Endothelial cell of umbilical vein (primary cell): ENCODE data around the gene RIBC2. TPM values are rescaled to one million over a fixed set of nuclear protein-coding genes. Genes with fewer than 3 reads are reported as not detected.

Source experiments
- BruUV-seq: library from RNA; stranded (reverse); fragments of 400-500 nt; replicated peaks from 2 replicates; lab custom pipeline; 2021; lab: Mats Ljungman, UMichigan
- CTCF ChIA-PET: fragments of 300-600, 350-600 bp; sonication (Branson Sonifier 250); formaldehyde crosslinking; loops from one replicate; lab custom pipeline; 2021; ENCODE audit warnings: antibody characterized with exemption, inconsistent platforms; lab: Charles Lee
- POLR2A ChIA-PET: fragments of 300-600, 350-600 bp; sonication (Branson Sonifier 250); formaldehyde crosslinking; loops from one replicate; lab custom pipeline; 2021; ENCODE audit warnings: antibody characterized with exemption, inconsistent platforms; lab: Charles Lee
- DNase-seq: peaks from one replicate; pipeline ENCODE4 v3.0.0-alpha.2; 2011; ENCODE audit warnings: low read depth, low spot score
- FAIRE-seq: peaks from 2 replicates; lab custom pipeline; 2011; peaks lifted over from hg19 to GRCh38; lab: Jason Lieb, UNC
- H2AFZ ChIP-seq: 2 replicates; pipeline ENCODE4 v1.6.0; 2012; ENCODE audit warnings: low read depth, low read length, control low read depth, inconsistent platforms
- H3K27ac ChIP-seq: 2 replicates; pipeline ENCODE4 v1.5.1; 2011; ENCODE audit warnings: low read depth, mild to moderate bottlenecking, control low read depth, low read length, moderate library complexity; ENCODE audit not compliant: insufficient read depth
- H3K27me3 ChIP-seq, 2 experiments: 2 replicates each; pipeline versions ENCODE4 v1.6.0 to v1.6.1; 2011; ENCODE audit warnings: low read length in 2 of 2, mixed read lengths in 1 of 2; ENCODE audit not compliant: control insufficient read depth in 2 of 2, insufficient read depth in 2 of 2
- H3K36me3 ChIP-seq, 2 experiments: 2 replicates in 1 of 2; 3 replicates in 1 of 2; pipeline ENCODE4 v1.5.1; 2011; ENCODE audit warnings: low read length in 2 of 2, mild to moderate bottlenecking in 1 of 2, moderate library complexity in 1 of 2; ENCODE audit not compliant: control insufficient read depth in 2 of 2, insufficient read depth in 2 of 2; ENCODE audit errors: extremely low read depth in 1 of 2
- H3K4me1 ChIP-seq: 3 replicates; pipeline ENCODE4 v1.5.1; 2011; ENCODE audit warnings: mild to moderate bottlenecking, low read length; ENCODE audit not compliant: control insufficient read depth, insufficient read depth; ENCODE audit errors: extremely low read depth
- H3K4me2 ChIP-seq: 2 replicates; pipeline ENCODE4 v1.6.1; 2011; ENCODE audit warnings: low read length, control low read depth, mixed read lengths; ENCODE audit not compliant: insufficient read depth
- H3K4me3 ChIP-seq, 3 experiments: fragments of 200-600 bp in 1 of 3; sonication (generic), shearing (Covaris generic) in 1 of 3; replicated peaks in 1 of 3; 2 replicates each; pipeline ENCODE4 v1.5.1; 2011 to 2016; ENCODE audit warnings: control low read depth in 3 of 3, low read length in 3 of 3, mild to moderate bottlenecking in 2 of 3, inconsistent platforms in 1 of 3, low read depth in 1 of 3, moderate library complexity in 1 of 3; ENCODE audit not compliant: insufficient read depth in 1 of 3
- H3K79me2 ChIP-seq: 2 replicates; pipeline ENCODE4 v1.6.0; 2012; ENCODE audit warnings: low read length, inconsistent platforms; ENCODE audit not compliant: control insufficient read depth, insufficient read depth
- H3K9ac ChIP-seq: replicated peaks from 2 replicates; pipeline ENCODE3; 2011; ENCODE audit warnings: low read length, control low read depth; ENCODE audit not compliant: insufficient read depth; ENCODE audit errors: extremely low read depth
- H3K9me1 ChIP-seq: replicated peaks from 3 replicates; pipeline ENCODE4 v1.6.0; 2011; ENCODE audit warnings: mild to moderate bottlenecking, low read length; ENCODE audit not compliant: control insufficient read depth, insufficient read depth; ENCODE audit errors: extremely low read depth
- H3K9me3 ChIP-seq: replicated peaks from 2 replicates; pipeline ENCODE4 v1.5.1; 2012; ENCODE audit warnings: low read length, inconsistent platforms; ENCODE audit not compliant: control insufficient read depth, insufficient read depth
- H4K20me1 ChIP-seq: replicated peaks from 2 replicates; pipeline ENCODE3; 2011; ENCODE audit warnings: mild to moderate bottlenecking, low read length; ENCODE audit not compliant: control insufficient read depth, insufficient read depth; ENCODE audit errors: extremely low read depth
- CTCF ChIP-seq, 2 donors: IDR thresholded peaks; 1 replicate in 1 of 2; 2 replicates in 1 of 2; pipeline ENCODE4 v1.5.1; 2011; ENCODE audit warnings: low read length in 2 of 2, mild to moderate bottlenecking in 2 of 2, moderate library complexity in 2 of 2, control low read depth in 1 of 2, inconsistent platforms in 1 of 2, low read depth in 1 of 2; ENCODE audit not compliant: insufficient read depth in 1 of 2; ENCODE audit errors: extremely low read depth in 1 of 2
- EZH2 ChIP-seq: IDR thresholded peaks from 2 replicates; pipeline ENCODE4 v1.6.1; 2012; ENCODE audit warnings: borderline replicate concordance, low read depth, mild to moderate bottlenecking, moderate library complexity, low read length, inconsistent platforms; ENCODE audit not compliant: severe bottlenecking
- FOS ChIP-seq: IDR thresholded peaks from 2 replicates; pipeline ENCODE4 v1.6.1; 2011; ENCODE audit warnings: mild to moderate bottlenecking, low read length, moderate library complexity, borderline replicate concordance; ENCODE audit not compliant: insufficient read depth
- GATA2 ChIP-seq: IDR thresholded peaks from 2 replicates; pipeline ENCODE4 v1.7.0; 2011; ENCODE audit warnings: low read depth, mild to moderate bottlenecking, moderate library complexity, mixed read lengths, low read length; ENCODE audit not compliant: insufficient read length, insufficient read depth
- JUN ChIP-seq: IDR thresholded peaks from 2 replicates; pipeline ENCODE4 v1.6.1; 2011; ENCODE audit warnings: borderline replicate concordance, low read depth; ENCODE audit not compliant: insufficient read length, insufficient read depth
- MAX ChIP-seq: IDR thresholded peaks from 2 replicates; pipeline ENCODE4 v1.6.1; 2011; ENCODE audit not compliant: insufficient read depth, insufficient read length
- MYC ChIP-seq: IDR thresholded peaks from one replicate; pipeline ENCODE4 v1.6.1; 2011; ENCODE audit warnings: mild to moderate bottlenecking, low read depth, low read length
- POLR2A ChIP-seq: IDR thresholded peaks from 2 replicates; pipeline ENCODE4 v1.6.1; 2012; ENCODE audit warnings: low read depth, mild to moderate bottlenecking, control low read depth, low read length
- dilution Hi-C: fragments of 300-500 bp; cut with MboI; formaldehyde crosslinking; loops from one replicate; pipeline ENCODE4 v1.15.0; 2019; ENCODE audit warnings: low sequenced_read_pairs; ENCODE audit not compliant: extremely low pct_ligation_motif_present
- intact Hi-C: fragments of 100-400 bp; cut with micrococcal nuclease; formaldehyde crosslinking; loops from one replicate; pipeline ENCODE4 v1.10.0; 2022
- polyA plus RNA-seq, 4 experiments: library from polyadenylated mRNA; depleted of rRNA in 3 of 4; stranded (reverse) in 3 of 4; unstranded in 1 of 4; fragments of >200 nt; gene quantifications; 2 replicates each; pipeline versions ENCODE4 v1.2.1 to v1.2.3, GENCODE V29; 2011 to 2012; ENCODE audit warnings: missing spikeins in 1 of 4
- total RNA-seq: library from RNA; stranded (reverse); gene quantifications from 2 replicates; pipeline ENCODE4 v1.2.3, GENCODE V29; 2021

Gene RIBC2
- total and polyA plus RNA-seq, 2 donors (not counting 3 experiments of a cell fraction or from before 2014, with no cell fraction given), result 1.2 to 5.7 TPM

- BruUV-seq, result no TSS peak
- no peak overlapping the region for H3K27ac ChIP-seq
- H2AFZ ChIP-seq, result no peak overlapping the region
- no peaks in the 10 kb centered on the region for H3K4me1 ChIP-seq
- FAIRE-seq, result no peak
- no peaks in the 10 kb centered on the region for H3K79me2 ChIP-seq
- no peaks in the 10 kb centered on the region for H3K36me3 ChIP-seq
- H3K9me1 ChIP-seq, result no peaks in the 10 kb centered on the region
- no peaks in the 10 kb centered on the region for H4K20me1 ChIP-seq
- H3K4me3 ChIP-seq, result no peak overlapping the region
- H3K9me3 ChIP-seq, result no peaks in the 10 kb centered on the region
- H3K9ac ChIP-seq, result no peak overlapping the region
- peaks cover 2% of the 10 kb centered on the region in 2 experiments for H3K27me3 ChIP-seq
- H3K4me2 ChIP-seq, result no peak overlapping the region
- intact Hi-C loops (no loop called here), dilution Hi-C loops (no loop called here)
- ChIA-PET CTCF (no interaction called here), POLR2A (no interaction called here)
- TF ChIP-seq MAX (no peak), GATA2 (no peak), MYC (no peak), EZH2 (no peak), CTCF (IDR thresholded peaks at IDR 0.05; ENCODE audit: extremely low read depth in 1 of 2, insufficient read depth in 1 of 2, low read depth in 1 of 2, low read length in 2 of 2) (no peak), FOS (no peak), POLR2A (no peak), JUN (no peak)
- DNase-seq, result no peak
These were observed 40.8 kb downstream of the RIBC2 start for GRCh38 chr22:45454275-45454674.
